Neural crest cell (in vitro differentiated cells): ENCODE results near the gene TNRC6C. TPM values are rescaled to one million over a fixed set of nuclear protein-coding genes. Genes with fewer than 3 reads are reported as not detected.
A peak's percentile ranks its signal among the peaks of the same experiment; 100 is the strongest.

Experiments used
- DNase-seq: peaks from one replicate; pipeline ENCODE4 v3.0.0; 2021; ENCODE audit warnings: low read depth, mixed read lengths, low spot score
- H3K27ac Mint-ChIP-seq: one replicate; pipeline ENCODE4 v1.8.0; 2021; ENCODE audit warnings: mild to moderate bottlenecking, mixed read lengths; ENCODE audit not compliant: unreplicated experiment
- H3K27me3 Mint-ChIP-seq: 2 replicates; pipeline ENCODE4 v1.8.0; 2021; ENCODE audit warnings: low read depth, mild to moderate bottlenecking, mixed read lengths
- H3K36me3 Mint-ChIP-seq: 2 replicates; pipeline ENCODE4 v1.8.0; 2021; ENCODE audit warnings: low read depth, mild to moderate bottlenecking, mixed read lengths
- H3K4me1 Mint-ChIP-seq: 2 replicates; pipeline ENCODE4 v1.8.0; 2021; ENCODE audit warnings: mixed read lengths
- H3K4me3 Mint-ChIP-seq: one replicate; pipeline ENCODE4 v1.8.0; 2021; ENCODE audit warnings: mild to moderate bottlenecking, mixed read lengths
- H3K9me3 Mint-ChIP-seq: 2 replicates; pipeline ENCODE4 v1.8.0; 2021; ENCODE audit warnings: mixed read lengths
- total RNA-seq: library from RNA; stranded (reverse); gene quantifications from 2 replicates; pipeline ENCODE4 v1.2.1, GENCODE V29; 2021
- TF ChIP-seq, protein P1 (sequence below): fragments of 200-600 bp; sonication (generic); conservative IDR thresholded peaks from 2 replicates; pipeline ENCODE4 v1.5.0; 2021; ENCODE audit warnings: antibody characterized with exemption, mild to moderate bottlenecking

TNRC6C gene
- total RNA-seq, 1 donor from 2014 or later, result 40.5 TPM

GRCh38 chr17:78057113-78057740 is 98.7 kb downstream of the TNRC6C start:
- no peaks in the 10 kb centered on the region for H3K27me3 Mint-ChIP-seq
- no peaks in the 10 kb centered on the region for H3K36me3 Mint-ChIP-seq
- DNase-seq, result no peak
- peaks cover 3% of the 10 kb centered on the region for H3K4me1 Mint-ChIP-seq
- H3K27ac Mint-ChIP-seq, result no peak overlapping the region
- TF ChIP-seq, protein P1, sequence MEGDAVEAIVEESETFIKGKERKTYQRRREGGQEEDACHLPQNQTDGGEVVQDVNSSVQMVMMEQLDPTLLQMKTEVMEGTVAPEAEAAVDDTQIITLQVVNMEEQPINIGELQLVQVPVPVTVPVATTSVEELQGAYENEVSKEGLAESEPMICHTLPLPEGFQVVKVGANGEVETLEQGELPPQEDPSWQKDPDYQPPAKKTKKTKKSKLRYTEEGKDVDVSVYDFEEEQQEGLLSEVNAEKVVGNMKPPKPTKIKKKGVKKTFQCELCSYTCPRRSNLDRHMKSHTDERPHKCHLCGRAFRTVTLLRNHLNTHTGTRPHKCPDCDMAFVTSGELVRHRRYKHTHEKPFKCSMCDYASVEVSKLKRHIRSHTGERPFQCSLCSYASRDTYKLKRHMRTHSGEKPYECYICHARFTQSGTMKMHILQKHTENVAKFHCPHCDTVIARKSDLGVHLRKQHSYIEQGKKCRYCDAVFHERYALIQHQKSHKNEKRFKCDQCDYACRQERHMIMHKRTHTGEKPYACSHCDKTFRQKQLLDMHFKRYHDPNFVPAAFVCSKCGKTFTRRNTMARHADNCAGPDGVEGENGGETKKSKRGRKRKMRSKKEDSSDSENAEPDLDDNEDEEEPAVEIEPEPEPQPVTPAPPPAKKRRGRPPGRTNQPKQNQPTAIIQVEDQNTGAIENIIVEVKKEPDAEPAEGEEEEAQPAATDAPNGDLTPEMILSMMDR, result no peak
- H3K9me3 Mint-ChIP-seq, result no peaks in the 10 kb centered on the region
- no peak overlapping the region for H3K4me3 Mint-ChIP-seq

DNA sequence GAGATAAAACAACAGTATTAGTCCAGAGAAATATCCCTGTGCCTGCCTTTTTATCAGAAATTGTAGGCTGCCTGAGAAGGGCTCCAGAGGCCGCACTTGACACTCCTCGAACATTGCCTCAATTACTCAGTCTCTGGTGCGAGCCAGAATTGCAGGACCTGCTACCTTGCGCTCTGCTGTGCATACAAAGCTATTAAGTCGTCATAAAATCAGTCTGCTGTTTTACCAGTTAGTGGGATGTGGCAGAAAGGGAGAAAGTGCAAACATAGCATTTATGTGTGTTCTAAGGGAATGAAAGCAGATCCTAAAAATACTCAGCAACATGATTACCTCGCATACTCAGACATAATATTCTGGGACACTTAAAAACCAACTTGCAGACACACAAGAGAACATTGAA is 99.5 kb downstream of the TNRC6C start:
- peak overlapping the region; percentile 24 for H3K27ac Mint-ChIP-seq
- DNase-seq, result no peak
- no peak overlapping the region for H3K4me3 Mint-ChIP-seq
- no peaks in the 10 kb centered on the region for H3K27me3 Mint-ChIP-seq
- TF ChIP-seq, protein P1, result no peak
- peaks cover 2% of the 10 kb centered on the region for H3K4me1 Mint-ChIP-seq
- H3K9me3 Mint-ChIP-seq, result no peaks in the 10 kb centered on the region
- no peaks in the 10 kb centered on the region for H3K36me3 Mint-ChIP-seq

- Mint-ChIP-seq H3K27me3 (no peaks in the 10 kb centered on the region), H3K4me1 (no peaks in the 10 kb centered on the region), H3K4me3 (no peak overlapping the region), H3K36me3 (no peaks in the 10 kb centered on the region), H3K27ac (no peak overlapping the region), H3K9me3 (no peaks in the 10 kb centered on the region)
- TF ChIP-seq, protein P1, result no peak
- DNase-seq, result no peak
Observed at GRCh38 chr17:78058581-78058980, 100.1 kb downstream of the TNRC6C start.

- TF ChIP-seq, protein P1, result no peak
- no peaks in the 10 kb centered on the region for H3K36me3 Mint-ChIP-seq
- no peaks in the 10 kb centered on the region for H3K4me1 Mint-ChIP-seq
- no peaks in the 10 kb centered on the region for H3K9me3 Mint-ChIP-seq
- DNase-seq, result no peak
- no peaks in the 10 kb centered on the region for H3K27me3 Mint-ChIP-seq
- H3K4me3 Mint-ChIP-seq, result no peak overlapping the region
- H3K27ac Mint-ChIP-seq, result no peak overlapping the region
Observed at GRCh38 chr17:78062596-78062995, 104.1 kb downstream of the TNRC6C start.

GRCh38 chr17:78063489-78063888 is 105.0 kb downstream of the TNRC6C start:
- Mint-ChIP-seq H3K4me3 (no peak overlapping the region), H3K9me3 (no peaks in the 10 kb centered on the region), H3K27ac (no peak overlapping the region), H3K36me3 (no peaks in the 10 kb centered on the region), H3K27me3 (no peaks in the 10 kb centered on the region), H3K4me1 (no peaks in the 10 kb centered on the region)
- DNase-seq, result no peak
- TF ChIP-seq, protein P1, result no peak
